Ishikawa (cell line): ENCODE results near the gene ABHD17C.

Experiments
- EGR1 ChIP-seq: IDR thresholded peaks from 2 replicates; pipeline ENCODE4 v1.6.1; 2012
- EP300 ChIP-seq: IDR thresholded peaks from 2 replicates; pipeline ENCODE4 v1.6.1; 2012; ENCODE audit warnings: borderline replicate concordance
- MAX ChIP-seq: IDR thresholded peaks from 2 replicates; pipeline ENCODE4 v1.6.1; 2012
- REST ChIP-seq: IDR thresholded peaks from 2 replicates; pipeline ENCODE4 v1.6.1; 2012; ENCODE audit warnings: low read depth, mild to moderate bottlenecking
- TAF1 ChIP-seq: IDR thresholded peaks from 2 replicates; pipeline ENCODE4 v1.6.1; 2012; ENCODE audit warnings: low read depth, mild to moderate bottlenecking
- TCF12 ChIP-seq: IDR thresholded peaks from 2 replicates; pipeline ENCODE4 v1.6.1; 2012; ENCODE audit warnings: low read depth
- USF1 ChIP-seq: IDR thresholded peaks from 2 replicates; pipeline ENCODE4 v1.6.1; 2012
- YY1 ChIP-seq: IDR thresholded peaks from 2 replicates; pipeline ENCODE4 v1.6.1; 2012; ENCODE audit warnings: low read depth
- ZBTB7A ChIP-seq: IDR thresholded peaks from 2 replicates; pipeline ENCODE4 v1.6.1; 2012; ENCODE audit warnings: low read depth

- no peak for TF ChIP-seq YY1
- no peak for TF ChIP-seq ZBTB7A
- no peak for TF ChIP-seq USF1
- no peak for TF ChIP-seq EP300
- no peak for TF ChIP-seq TAF1
- TF ChIP-seq EGR1 = no peak
- TF ChIP-seq MAX = no peak
- TF ChIP-seq TCF12 = no peak
- TF ChIP-seq REST = no peak
Observed at GRCh38 chr15:80760960-80761359, 65.8 kb downstream of the ABHD17C start.
